MM.1S (cell line): ENCODE measurements around the gene SDCCAG8.

Experiments
- DNase-seq: peaks from one replicate; pipeline ENCODE4 v3.0.0-alpha.2; 2015
- H2AFZ ChIP-seq: fragments of 300-600 bp; sonication (generic); 2 replicates; pipeline ENCODE4 v1.6.0; 2016; ENCODE audit warnings: antibody characterized with exemption, low read length
- H3F3A ChIP-seq: fragments of 300-600 bp; sonication (generic); 2 replicates; pipeline ENCODE4 v1.6.1; 2016; ENCODE audit warnings: mild to moderate bottlenecking, antibody characterized with exemption, low read length, moderate library complexity, mixed read lengths; ENCODE audit not compliant: insufficient read depth
- H3K27ac ChIP-seq: fragments of 300-600 bp; sonication (generic); 2 replicates; pipeline ENCODE4 v1.5.1; 2016; ENCODE audit warnings: mild to moderate bottlenecking, low read length
- H3K27me3 ChIP-seq: fragments of 300-600 bp; sonication (generic); replicated peaks from 2 replicates; pipeline ENCODE4 v1.6.0; 2016; ENCODE audit warnings: low read length; ENCODE audit not compliant: insufficient read depth
- H3K36me3 ChIP-seq: fragments of 300-600 bp; sonication (generic); replicated peaks from 2 replicates; pipeline ENCODE4 v1.6.1; 2016; ENCODE audit warnings: mild to moderate bottlenecking, low read length, mixed read lengths; ENCODE audit not compliant: insufficient read depth
- H3K4me1 ChIP-seq: fragments of 300-600 bp; sonication (generic); 2 replicates; pipeline ENCODE4 v1.6.1; 2016; ENCODE audit warnings: low read length, mixed read lengths
- H3K4me2 ChIP-seq: fragments of 300-600 bp; sonication (generic); 2 replicates; pipeline ENCODE4 v1.6.0; 2016; ENCODE audit warnings: low read depth, low read length
- H3K4me3 ChIP-seq: fragments of 300-600 bp; sonication (generic); 2 replicates; pipeline ENCODE4 v1.5.1; 2016; ENCODE audit warnings: low read length, mixed read lengths
- H3K79me2 ChIP-seq: fragments of 300-600 bp; sonication (generic); 2 replicates; pipeline ENCODE4 v1.6.1; 2016; ENCODE audit warnings: mixed run types, low read length, mixed read lengths
- H3K9ac ChIP-seq: fragments of 300-600 bp; sonication (generic); 2 replicates; pipeline ENCODE4 v1.6.1; 2016; ENCODE audit warnings: low read length, mixed read lengths
- H3K9me2 ChIP-seq: fragments of 300-600 bp; sonication (generic); replicated peaks from 2 replicates; pipeline ENCODE4 v1.6.1; 2016; ENCODE audit warnings: mild to moderate bottlenecking, low read length, mixed read lengths; ENCODE audit not compliant: insufficient read depth
- H3K9me3 ChIP-seq: fragments of 300-600 bp; sonication (generic); replicated peaks from 2 replicates; pipeline ENCODE4 v1.6.1; 2016; ENCODE audit warnings: mild to moderate bottlenecking, low read length, mixed read lengths; ENCODE audit not compliant: insufficient read depth
- H4K20me1 ChIP-seq: fragments of 300-600 bp; sonication (generic); 2 replicates; pipeline ENCODE4 v1.6.1; 2016; ENCODE audit warnings: mild to moderate bottlenecking, low read length, moderate library complexity, mixed read lengths; ENCODE audit not compliant: insufficient read depth
- EZH2 ChIP-seq: fragments of 300-600 bp; sonication (generic); optimal IDR thresholded peaks from 2 replicates; pipeline ENCODE3; 2017; ENCODE audit warnings: low read depth, mild to moderate bottlenecking, antibody characterized with exemption, low read length, mixed read lengths
- EZH2phosphoT487 ChIP-seq: fragments of 300-600 bp; sonication (generic); IDR thresholded peaks from 2 replicates; pipeline ENCODE4 v1.6.1; 2018; ENCODE audit warnings: antibody characterized with exemption, low read length
- TF ChIP-seq, protein P1 (sequence below): fragments of 300-600 bp; sonication (generic); IDR thresholded peaks from 2 replicates; pipeline ENCODE4 v1.5.1; 2016; ENCODE audit warnings: antibody characterized with exemption, low read length, mixed read lengths

Gene SDCCAG8

DNA sequence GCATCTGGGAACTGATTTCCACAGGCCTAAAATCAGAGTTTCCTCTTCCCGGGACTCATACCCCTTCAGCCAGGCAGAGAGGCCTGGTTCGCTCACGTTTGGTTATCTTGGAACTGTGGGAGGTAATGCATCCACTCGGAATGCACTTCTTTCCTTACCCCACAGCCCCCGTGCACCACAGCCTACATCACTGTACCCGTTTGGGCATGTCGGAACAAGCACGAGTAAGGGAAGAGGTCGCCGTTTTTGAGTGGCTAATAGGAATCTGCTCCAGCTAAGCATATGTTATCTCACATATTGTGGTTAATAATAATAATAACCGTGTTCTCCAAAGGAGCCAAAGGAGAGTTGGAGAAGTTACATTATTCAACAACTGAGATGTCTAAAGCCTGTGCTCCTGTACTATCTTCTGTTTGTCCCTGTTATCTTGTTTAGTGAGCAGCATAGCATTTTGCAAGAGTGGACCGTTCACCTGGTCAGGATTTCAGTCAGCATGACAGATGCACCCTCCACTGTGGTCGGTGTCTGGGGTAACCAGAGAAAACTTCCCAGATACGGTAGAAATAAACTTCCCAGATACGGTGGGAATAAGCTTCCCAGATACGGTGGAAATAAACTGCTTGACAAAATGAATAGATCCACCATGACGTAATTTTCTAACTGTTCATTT lies 198.6 kb downstream of the SDCCAG8 start:
- Histone ChIP-seq H4K20me1 (no peaks in the 10 kb centered on the region), H3K4me2 (no peak overlapping the region), H3K79me2 (no peaks in the 10 kb centered on the region), H3K36me3 (no peaks in the 10 kb centered on the region), H2AFZ (no peak overlapping the region), H3K9me2 (no peaks in the 10 kb centered on the region), H3K9ac (no peak overlapping the region), H3K27ac (no peak overlapping the region), H3F3A (no peaks in the 10 kb centered on the region), H3K4me3 (no peak overlapping the region), H3K27me3 (no peaks in the 10 kb centered on the region), H3K4me1 (no peaks in the 10 kb centered on the region), H3K9me3 (no peaks in the 10 kb centered on the region)
- DNase-seq, result no peak
- no peak for TF ChIP-seq EZH2phosphoT487
- no peak for TF ChIP-seq EZH2
- TF ChIP-seq, protein P1, sequence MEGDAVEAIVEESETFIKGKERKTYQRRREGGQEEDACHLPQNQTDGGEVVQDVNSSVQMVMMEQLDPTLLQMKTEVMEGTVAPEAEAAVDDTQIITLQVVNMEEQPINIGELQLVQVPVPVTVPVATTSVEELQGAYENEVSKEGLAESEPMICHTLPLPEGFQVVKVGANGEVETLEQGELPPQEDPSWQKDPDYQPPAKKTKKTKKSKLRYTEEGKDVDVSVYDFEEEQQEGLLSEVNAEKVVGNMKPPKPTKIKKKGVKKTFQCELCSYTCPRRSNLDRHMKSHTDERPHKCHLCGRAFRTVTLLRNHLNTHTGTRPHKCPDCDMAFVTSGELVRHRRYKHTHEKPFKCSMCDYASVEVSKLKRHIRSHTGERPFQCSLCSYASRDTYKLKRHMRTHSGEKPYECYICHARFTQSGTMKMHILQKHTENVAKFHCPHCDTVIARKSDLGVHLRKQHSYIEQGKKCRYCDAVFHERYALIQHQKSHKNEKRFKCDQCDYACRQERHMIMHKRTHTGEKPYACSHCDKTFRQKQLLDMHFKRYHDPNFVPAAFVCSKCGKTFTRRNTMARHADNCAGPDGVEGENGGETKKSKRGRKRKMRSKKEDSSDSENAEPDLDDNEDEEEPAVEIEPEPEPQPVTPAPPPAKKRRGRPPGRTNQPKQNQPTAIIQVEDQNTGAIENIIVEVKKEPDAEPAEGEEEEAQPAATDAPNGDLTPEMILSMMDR, result no peak

DNA sequence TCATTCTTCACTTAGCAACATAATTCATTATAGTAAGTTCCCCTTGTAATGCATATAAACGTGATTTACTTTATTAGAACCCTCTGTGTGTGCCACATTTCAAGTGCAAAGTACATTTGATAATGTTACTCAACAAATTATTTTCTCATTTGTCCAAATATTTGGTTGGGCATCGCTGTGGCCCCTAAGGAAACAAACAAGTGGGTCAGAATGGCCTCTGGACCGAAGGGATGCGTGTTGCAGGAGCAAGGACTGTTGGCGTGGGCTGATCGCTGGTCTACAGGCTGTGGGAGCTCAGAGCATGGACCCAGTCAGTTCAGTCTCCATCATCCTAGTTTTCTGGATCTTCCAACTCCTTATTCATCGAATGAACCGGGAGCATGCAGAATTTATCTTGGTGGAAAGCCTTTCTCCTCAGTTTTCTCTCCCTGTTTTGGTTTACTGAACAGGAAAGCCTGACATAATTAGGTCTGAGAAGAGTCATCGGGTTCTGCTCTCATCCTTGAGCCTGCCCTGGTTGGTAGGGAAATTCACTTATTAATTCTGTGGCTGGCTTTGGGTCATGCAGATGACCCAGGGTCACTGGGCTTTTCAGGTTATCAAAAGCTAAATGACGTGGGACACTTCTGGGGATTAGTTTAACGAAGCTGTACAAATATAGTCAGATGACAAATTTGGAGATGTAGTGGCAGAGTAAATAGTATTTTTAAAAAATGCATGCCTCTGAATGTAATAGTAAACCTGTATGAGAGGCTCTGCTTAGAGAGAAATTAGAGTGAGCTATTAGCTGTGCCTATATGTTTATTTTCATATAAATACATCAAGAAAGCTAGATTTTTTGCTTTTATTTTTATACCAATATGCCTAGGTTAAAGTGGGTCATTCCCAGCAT lies 200.2 kb downstream of the SDCCAG8 start:
- DNase-seq, result no peak
- H3K4me1 ChIP-seq, result no peaks in the 10 kb centered on the region

DNA sequence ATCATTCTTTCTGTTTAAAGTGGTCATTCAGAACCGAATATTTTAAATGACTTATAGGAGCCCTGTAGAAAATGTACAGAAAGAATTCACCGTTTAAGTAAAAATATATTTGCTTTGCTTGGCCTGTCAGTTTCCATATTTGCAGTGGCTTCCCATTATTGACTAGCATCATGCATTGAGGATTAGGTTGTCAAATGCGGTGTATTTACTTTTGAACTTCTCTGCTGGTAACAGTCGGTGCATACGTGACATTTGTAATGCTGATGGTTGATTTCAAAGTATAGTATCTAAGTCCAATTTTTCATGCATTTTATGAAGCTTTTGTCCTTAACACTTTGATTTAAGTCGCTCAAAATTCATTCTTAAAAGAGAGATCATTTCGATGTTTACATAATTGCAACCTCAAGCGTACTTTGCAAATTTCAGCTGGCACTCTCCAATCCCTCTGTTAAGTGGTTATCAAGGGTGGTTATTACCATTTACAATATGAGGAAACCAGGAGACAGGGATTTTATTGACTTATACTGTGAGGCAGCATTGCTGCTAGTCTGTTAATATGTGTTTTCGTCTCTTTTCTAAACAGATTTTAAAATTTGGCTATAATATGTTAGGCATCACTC lies 201.6 kb downstream of the SDCCAG8 start:
- Histone ChIP-seq H3K4me2 (no peak overlapping the region), H3K4me3 (no peak overlapping the region), H3K79me2 (no peaks in the 10 kb centered on the region), H3K36me3 (no peaks in the 10 kb centered on the region), H2AFZ (no peak overlapping the region), H3K4me1 (no peaks in the 10 kb centered on the region), H3K9me2 (no peaks in the 10 kb centered on the region), H3F3A (no peaks in the 10 kb centered on the region), H3K9me3 (no peaks in the 10 kb centered on the region), H4K20me1 (no peaks in the 10 kb centered on the region), H3K27me3 (no peaks in the 10 kb centered on the region), H3K9ac (no peak overlapping the region), H3K27ac (no peak overlapping the region)
- no peak for DNase-seq
- TF ChIP-seq EZH2 (no peak), EZH2phosphoT487 (no peak)
- TF ChIP-seq, protein P1, result no peak

More for the DNA sequence above, 200.2 kb downstream of the SDCCAG8 start:
- Histone ChIP-seq H3K27ac (no peak overlapping the region), H2AFZ (no peak overlapping the region), H3K4me2 (no peak overlapping the region), H3K9me2 (no peaks in the 10 kb centered on the region), H4K20me1 (no peaks in the 10 kb centered on the region), H3F3A (no peaks in the 10 kb centered on the region), H3K4me3 (no peak overlapping the region), H3K36me3 (no peaks in the 10 kb centered on the region), H3K79me2 (no peaks in the 10 kb centered on the region), H3K27me3 (no peaks in the 10 kb centered on the region), H3K9ac (no peak overlapping the region), H3K9me3 (no peaks in the 10 kb centered on the region)
- TF ChIP-seq EZH2, result no peak
- TF ChIP-seq EZH2phosphoT487, result no peak
- TF ChIP-seq, protein P1, result no peak
